Measurements from ENCODE around the gene INPP5D. TPM values are rescaled to one million over a fixed set of nuclear protein-coding genes. Genes with fewer than 3 reads are reported as not detected.

INPP5D gene
- polyA plus RNA-seq (2013, experiment 1 of 2) = 1.6 TPM
- polyA plus RNA-seq (2013, experiment 2 of 2) = 1.5 TPM

GRCh38 chr2:233059797-233060500, at the start of gene INPP5D:
Gene INPP5D (plus strand): TSS chr2:233060342. CDS start chr2:233060479, 137 bp downstream.
- no peak within 1 kb of the TSS for H4K5ac ChIP-seq (ENCODE audit: low read length)
- no peak within 1 kb of the TSS for H3K4me3 ChIP-seq (ENCODE audit: low read length)
- no peak within 1 kb of the TSS for H3K56ac ChIP-seq (ENCODE audit: low read length)
- no peak within 1 kb of the TSS for H3K27ac ChIP-seq (ENCODE audit: low read depth, low read length)
- H3K36me3 ChIP-seq (ENCODE audit: control insufficient read depth, insufficient read depth, low read length) = no peaks in the 10 kb centered on the region
- no peak within 1 kb of the TSS for H2BK5ac ChIP-seq (ENCODE audit: low read length)
- no peak within 1 kb of the TSS for H3K23ac ChIP-seq (ENCODE audit: low read length)
- H3K4me2 ChIP-seq (ENCODE audit: low read length) = no peak within 1 kb of the TSS
- H3K4ac ChIP-seq (ENCODE audit: low read depth, low read length) = no peak within 1 kb of the TSS
- no CpG with 5 or more reads among the region's 26 CpGs for WGBS (ENCODE audit: extremely low coverage, insufficient coverage, low lambda C conversion rate)
- H3K18ac ChIP-seq (ENCODE audit: low read length) = no peak within 1 kb of the TSS
- no peaks in the 10 kb centered on the region for H3K27me3 ChIP-seq (ENCODE audit: insufficient read depth, low read length, poor library complexity)
- no peaks in the 10 kb centered on the region for H3K79me1 ChIP-seq (ENCODE audit: low read length)
- H2BK120ac ChIP-seq (ENCODE audit: low read depth, low read length) = no peak within 1 kb of the TSS
- H2AK5ac ChIP-seq (ENCODE audit: low read length) = no peak within 1 kb of the TSS
- H4K8ac ChIP-seq (ENCODE audit: low read depth, low read length) = no peak within 1 kb of the TSS
- no peak within 1 kb of the TSS for H3K9ac ChIP-seq (ENCODE audit: low read length)
- DNase-seq = no peak
- H3K79me2 ChIP-seq (ENCODE audit: control insufficient read depth, insufficient read depth, low read length) = no peaks in the 10 kb centered on the region
- no peaks in the 10 kb centered on the region for H3K4me1 ChIP-seq (ENCODE audit: control insufficient read depth, low read depth, low read length)
- no peak within 1 kb of the TSS for H2BK15ac ChIP-seq (replicated peaks; ENCODE audit: low read depth)

GRCh38 chr2:233010569-233011267, 49.4 kb upstream of the INPP5D start:
- no peak overlapping the region for H3K23ac ChIP-seq (ENCODE audit: low read length)
- H2BK120ac ChIP-seq (ENCODE audit: low read depth, low read length) = no peak overlapping the region
- no peak overlapping the region for H2BK5ac ChIP-seq (ENCODE audit: low read length)
- WGBS (ENCODE audit: extremely low coverage, insufficient coverage, low lambda C conversion rate) = no CpG with 5 or more reads among the region's 9 CpGs
- H2AK5ac ChIP-seq (ENCODE audit: low read length) = no peak overlapping the region
- no peaks in the 10 kb centered on the region for H3K36me3 ChIP-seq (ENCODE audit: control insufficient read depth, insufficient read depth, low read length)
- no peak overlapping the region for H3K56ac ChIP-seq (ENCODE audit: low read length)
- H3K27ac ChIP-seq (ENCODE audit: low read depth, low read length) = no peak overlapping the region
- H3K79me1 ChIP-seq (ENCODE audit: low read length) = no peaks in the 10 kb centered on the region
- no peak overlapping the region for H2BK15ac ChIP-seq (replicated peaks; ENCODE audit: low read depth)
- H4K8ac ChIP-seq (ENCODE audit: low read depth, low read length) = no peak overlapping the region
- no peak overlapping the region for H3K4ac ChIP-seq (ENCODE audit: low read depth, low read length)
- H3K4me3 ChIP-seq (ENCODE audit: low read length) = no peak overlapping the region
- no peaks in the 10 kb centered on the region for H3K79me2 ChIP-seq (ENCODE audit: control insufficient read depth, insufficient read depth, low read length)
- DNase-seq = no peak
- H3K4me1 ChIP-seq (ENCODE audit: control insufficient read depth, low read depth, low read length) = no peaks in the 10 kb centered on the region
- no peak overlapping the region for H3K9ac ChIP-seq (ENCODE audit: low read length)
- no peak overlapping the region for H3K18ac ChIP-seq (ENCODE audit: low read length)
- H3K4me2 ChIP-seq (ENCODE audit: low read length) = no peak overlapping the region
- no peaks in the 10 kb centered on the region for H3K27me3 ChIP-seq (ENCODE audit: insufficient read depth, low read length, poor library complexity)
- H4K5ac ChIP-seq (ENCODE audit: low read length) = no peak overlapping the region

GRCh38 chr2:233011268-233011650, 48.9 kb upstream of the INPP5D start:
- H3K79me1 ChIP-seq (ENCODE audit: low read length) = no peaks in the 10 kb centered on the region
- no peaks in the 10 kb centered on the region for H3K36me3 ChIP-seq (ENCODE audit: control insufficient read depth, insufficient read depth, low read length)
- no peak overlapping the region for H4K8ac ChIP-seq (ENCODE audit: low read depth, low read length)
- no peaks in the 10 kb centered on the region for H3K4me1 ChIP-seq (ENCODE audit: control insufficient read depth, low read depth, low read length)
- DNase-seq = no peak
- no peak overlapping the region for H3K4me2 ChIP-seq (ENCODE audit: low read length)
- H3K56ac ChIP-seq (ENCODE audit: low read length) = no peak overlapping the region
- no peak overlapping the region for H4K5ac ChIP-seq (ENCODE audit: low read length)
- H3K9ac ChIP-seq (ENCODE audit: low read length) = no peak overlapping the region
- no peak overlapping the region for H3K23ac ChIP-seq (ENCODE audit: low read length)
- no peaks in the 10 kb centered on the region for H3K27me3 ChIP-seq (ENCODE audit: insufficient read depth, low read length, poor library complexity)
- no peak overlapping the region for H2BK5ac ChIP-seq (ENCODE audit: low read length)
- no peak overlapping the region for H3K4ac ChIP-seq (ENCODE audit: low read depth, low read length)
- no peaks in the 10 kb centered on the region for H3K79me2 ChIP-seq (ENCODE audit: control insufficient read depth, insufficient read depth, low read length)
- H3K27ac ChIP-seq (ENCODE audit: low read depth, low read length) = no peak overlapping the region
- H3K4me3 ChIP-seq (ENCODE audit: low read length) = no peak overlapping the region
- no peak overlapping the region for H2AK5ac ChIP-seq (ENCODE audit: low read length)
- WGBS (ENCODE audit: extremely low coverage, insufficient coverage, low lambda C conversion rate) = no CpG with 5 or more reads among the region's 6 CpGs
- no peak overlapping the region for H2BK120ac ChIP-seq (ENCODE audit: low read depth, low read length)
- no peak overlapping the region for H3K18ac ChIP-seq (ENCODE audit: low read length)
- H2BK15ac ChIP-seq (replicated peaks; ENCODE audit: low read depth) = no peak overlapping the region

GRCh38 chr2:233011702-233012131, 48.4 kb upstream of the INPP5D start:
- H3K79me2 ChIP-seq (ENCODE audit: control insufficient read depth, insufficient read depth, low read length) = no peaks in the 10 kb centered on the region
- no peak overlapping the region for H3K9ac ChIP-seq (ENCODE audit: low read length)
- no peaks in the 10 kb centered on the region for H3K27me3 ChIP-seq (ENCODE audit: insufficient read depth, low read length, poor library complexity)
- DNase-seq = no peak
- H3K18ac ChIP-seq (ENCODE audit: low read length) = no peak overlapping the region
- no peak overlapping the region for H4K8ac ChIP-seq (ENCODE audit: low read depth, low read length)
- no peak overlapping the region for H2BK15ac ChIP-seq (replicated peaks; ENCODE audit: low read depth)
- H3K23ac ChIP-seq (ENCODE audit: low read length) = no peak overlapping the region
- WGBS (ENCODE audit: extremely low coverage, insufficient coverage, low lambda C conversion rate) = no CpG with 5 or more reads among the region's 1 CpG
- no peak overlapping the region for H3K27ac ChIP-seq (ENCODE audit: low read depth, low read length)
- no peak overlapping the region for H3K4ac ChIP-seq (ENCODE audit: low read depth, low read length)
- no peak overlapping the region for H2BK120ac ChIP-seq (ENCODE audit: low read depth, low read length)
- no peak overlapping the region for H3K4me3 ChIP-seq (ENCODE audit: low read length)
- no peak overlapping the region for H3K4me2 ChIP-seq (ENCODE audit: low read length)
- no peak overlapping the region for H2BK5ac ChIP-seq (ENCODE audit: low read length)
- no peak overlapping the region for H2AK5ac ChIP-seq (ENCODE audit: low read length)
- no peaks in the 10 kb centered on the region for H3K36me3 ChIP-seq (ENCODE audit: control insufficient read depth, insufficient read depth, low read length)
- H3K79me1 ChIP-seq (ENCODE audit: low read length) = no peaks in the 10 kb centered on the region
- no peaks in the 10 kb centered on the region for H3K4me1 ChIP-seq (ENCODE audit: control insufficient read depth, low read depth, low read length)
- H4K5ac ChIP-seq (ENCODE audit: low read length) = no peak overlapping the region
- H3K56ac ChIP-seq (ENCODE audit: low read length) = no peak overlapping the region

GRCh38 chr2:233012301-233012971, 47.7 kb upstream of the INPP5D start:
- Histone ChIP-seq H3K4me2 (ENCODE audit: low read length) (no peak overlapping the region), H3K4me3 (ENCODE audit: low read length) (no peak overlapping the region), H3K56ac (ENCODE audit: low read length) (no peak overlapping the region), H3K36me3 (ENCODE audit: control insufficient read depth, insufficient read depth, low read length) (no peaks in the 10 kb centered on the region), H4K8ac (ENCODE audit: low read depth, low read length) (no peak overlapping the region), H3K79me2 (ENCODE audit: control insufficient read depth, insufficient read depth, low read length) (no peaks in the 10 kb centered on the region), H2BK5ac (ENCODE audit: low read length) (no peak overlapping the region), H3K4me1 (ENCODE audit: control insufficient read depth, low read depth, low read length) (no peaks in the 10 kb centered on the region), H3K23ac (ENCODE audit: low read length) (no peak overlapping the region), H3K79me1 (ENCODE audit: low read length) (no peaks in the 10 kb centered on the region), H2AK5ac (ENCODE audit: low read length) (no peak overlapping the region), H2BK15ac (replicated peaks; ENCODE audit: low read depth) (no peak overlapping the region), H2BK120ac (ENCODE audit: low read depth, low read length) (no peak overlapping the region), H3K27ac (ENCODE audit: low read depth, low read length) (no peak overlapping the region), H4K5ac (ENCODE audit: low read length) (no peak overlapping the region), H3K18ac (ENCODE audit: low read length) (no peak overlapping the region), H3K27me3 (ENCODE audit: insufficient read depth, low read length, poor library complexity) (no peaks in the 10 kb centered on the region), H3K9ac (ENCODE audit: low read length) (no peak overlapping the region), H3K4ac (ENCODE audit: low read depth, low read length) (no peak overlapping the region)
- DNase-seq = no peak
- WGBS (ENCODE audit: extremely low coverage, insufficient coverage, low lambda C conversion rate) = no CpG with 5 or more reads among the region's 12 CpGs

Data from mesendoderm (in vitro differentiated cells).